SK-N-SH (cell line): ENCODE results near the gene DNAJC5. TPM values are rescaled to one million over a fixed set of nuclear protein-coding genes. Genes with fewer than 3 reads are reported as not detected.

Experiments
- CTCF ChIA-PET: fragments of 300-600, 350-600 bp; formaldehyde crosslinking; extraction: SDS; loops from one replicate; lab custom pipeline; 2021; lab: Yijun Ruan, JAX
- POLR2A ChIA-PET: fragments of 350-600 bp; sonication (Branson Sonifier 250); formaldehyde crosslinking; extraction: SDS; loops from one replicate; lab custom pipeline; 2020; ENCODE audit warnings: antibody characterized with exemption, inconsistent platforms; lab: Yijun Ruan, JAX
- DNase-seq: peaks from one replicate; pipeline ENCODE4 v3.0.0; 2012
- H2AFZ ChIP-seq: fragments of 200-600 bp; sonication (generic); 2 replicates; pipeline ENCODE4 v1.8.1; 2016; ENCODE audit warnings: antibody characterized with exemption, mild to moderate bottlenecking, low read depth
- H3F3A ChIP-seq: fragments of 200-600 bp; sonication (generic); replicated peaks from 2 replicates; pipeline ENCODE3; 2016; ENCODE audit warnings: antibody characterized with exemption, mild to moderate bottlenecking; ENCODE audit not compliant: insufficient read depth
- H3K27ac ChIP-seq, 2 experiments: fragments of 200-500 bp in 1 of 2; fragments of 200-600 bp in 1 of 2; sonication (Bioruptor generic) in 1 of 2; sonication (generic), shearing (Covaris generic) in 1 of 2; 2 replicates each; pipeline versions ENCODE4 v1.5.1 to v1.6.1; 2014 to 2016; ENCODE audit warnings: low read depth in 2 of 2, inconsistent platforms in 1 of 2, low read length in 1 of 2, mild to moderate bottlenecking in 1 of 2, mixed read lengths in 1 of 2
- H3K27me3 ChIP-seq: fragments of 200-600 bp; sonication (generic), shearing (Covaris generic); 2 replicates; pipeline ENCODE4 v1.6.1; 2016; ENCODE audit warnings: mixed run types; ENCODE audit not compliant: insufficient read depth
- H3K36me3 ChIP-seq, 2 experiments: fragments of 200-500 bp in 1 of 2; fragments of 200-600 bp in 1 of 2; sonication (Bioruptor generic) in 1 of 2; sonication (generic) in 1 of 2; replicated peaks in 1 of 2; 2 replicates each; pipeline versions ENCODE3 to v1.5.1; 2014 to 2016; ENCODE audit warnings: low read length in 1 of 2, mild to moderate bottlenecking in 1 of 2; ENCODE audit not compliant: insufficient read depth in 2 of 2, control insufficient read depth in 1 of 2
- H3K4me1 ChIP-seq, 2 experiments: fragments of 200-500 bp in 1 of 2; fragments of 200-600 bp in 1 of 2; sonication (Bioruptor generic) in 1 of 2; sonication (generic), shearing (Covaris generic) in 1 of 2; 2 replicates each; pipeline versions ENCODE4 v1.5.1 to v1.6.1; 2014 to 2016; ENCODE audit warnings: low read depth in 1 of 2, low read length in 1 of 2, mixed run types in 1 of 2; ENCODE audit not compliant: insufficient read depth in 2 of 2, control insufficient read depth in 1 of 2
- H3K4me2 ChIP-seq: fragments of 200-600 bp; sonication (generic), shearing (Covaris generic); 2 replicates; pipeline ENCODE4 v1.6.1; 2017; ENCODE audit warnings: mixed run types
- H3K4me3 ChIP-seq, 2 experiments: fragments of 200-500 bp in 1 of 2; fragments of 200-600 bp in 1 of 2; sonication (Bioruptor generic) in 1 of 2; sonication (generic), shearing (Covaris generic) in 1 of 2; 2 replicates each; pipeline versions ENCODE4 v1.5.1 to v1.8.1; 2014 to 2016; ENCODE audit warnings: low read depth in 2 of 2, inconsistent platforms in 1 of 2, low read length in 1 of 2, mild to moderate bottlenecking in 1 of 2, mixed read lengths in 1 of 2, moderate library complexity in 1 of 2
- H3K79me2 ChIP-seq: fragments of 200-600 bp; sonication (generic); 2 replicates; pipeline ENCODE4 v1.8.1; 2017; ENCODE audit warnings: mild to moderate bottlenecking; ENCODE audit not compliant: insufficient read depth
- H3K9ac ChIP-seq: fragments of 200-600 bp; sonication (generic); 2 replicates; pipeline ENCODE4 v1.6.1; 2017; ENCODE audit warnings: mixed run types
- H3K9me2 ChIP-seq: fragments of 200-600 bp; sonication (generic); 2 replicates; pipeline ENCODE4 v1.6.1; 2017; ENCODE audit warnings: mixed run types
- H3K9me3 ChIP-seq: fragments of 200-600 bp; sonication (generic); 2 replicates; pipeline ENCODE4 v1.6.1; 2017; ENCODE audit warnings: mixed run types, mild to moderate bottlenecking, moderate library complexity
- H4K20me1 ChIP-seq: fragments of 200-600 bp; sonication (generic); 2 replicates; pipeline ENCODE4 v1.6.1; 2017; ENCODE audit warnings: mild to moderate bottlenecking, mixed run types; ENCODE audit not compliant: insufficient read depth
- CHD2 ChIP-seq: fragments of 150-350 bp; IDR thresholded peaks from 2 replicates; pipeline ENCODE4 v1.6.1; 2018; ENCODE audit warnings: low read length; ENCODE audit not compliant: partially characterized antibody
- EP300 ChIP-seq, 2 experiments: IDR thresholded peaks; 2 replicates each; pipeline versions ENCODE4 v1.4.0 to v1.6.1; 2012; ENCODE audit warnings: borderline replicate concordance in 1 of 2, low read depth in 1 of 2, low read length in 1 of 2
- FOXM1 ChIP-seq: IDR thresholded peaks from 2 replicates; pipeline ENCODE4 v1.4.0; 2012; ENCODE audit warnings: low read depth, mild to moderate bottlenecking
- GABPA ChIP-seq: IDR thresholded peaks from 2 replicates; pipeline ENCODE4 v1.4.0; 2012; ENCODE audit warnings: low read depth, mild to moderate bottlenecking
- GATA2 ChIP-seq: sonication (generic); formaldehyde crosslinking; IDR thresholded peaks from 2 replicates; pipeline ENCODE4 v1.5.0; 2020; ENCODE audit warnings: mild to moderate bottlenecking, missing genetic modification reagents
- MEF2A ChIP-seq: IDR thresholded peaks from 2 replicates; pipeline ENCODE4 v1.4.0; 2012; ENCODE audit warnings: low read depth, borderline replicate concordance
- NFIC ChIP-seq: IDR thresholded peaks from 2 replicates; pipeline ENCODE4 v1.4.0; 2012; ENCODE audit warnings: borderline replicate concordance
- NRF1 ChIP-seq: IDR thresholded peaks from 2 replicates; pipeline ENCODE4 v1.6.1; 2012; ENCODE audit warnings: low read depth, mild to moderate bottlenecking, low read length
- RCOR1 ChIP-seq: fragments of 150-350 bp; IDR thresholded peaks from 2 replicates; pipeline ENCODE4 v1.6.1; 2017; ENCODE audit warnings: antibody characterized with exemption, low read length
- RXRA ChIP-seq: IDR thresholded peaks from 2 replicates; pipeline ENCODE4 v1.4.0; 2012; ENCODE audit warnings: low read depth, mild to moderate bottlenecking, borderline replicate concordance
- SIN3A ChIP-seq: IDR thresholded peaks from 2 replicates; pipeline ENCODE4 v1.6.1; 2012; ENCODE audit warnings: low read depth, mild to moderate bottlenecking, low read length, moderate library complexity, borderline replicate concordance
- TCF12 ChIP-seq: IDR thresholded peaks from 2 replicates; pipeline ENCODE4 v1.4.0; 2012
- WGBS: methylation state at CpG from one replicate; pipeline ENCODE4 v1.1.6; 2017; ENCODE audit warnings: low lambda C conversion rate; 5-methylcytosine and 5-hydroxymethylcytosine counted together
- polyA plus RNA-seq, 3 experiments: library from polyadenylated mRNA; depleted of rRNA; stranded (reverse); fragments of >200 nt; gene quantifications; 2 replicates each; pipeline ENCODE4 v1.2.3, GENCODE V29; 2012
- TF ChIP-seq, protein P1 (sequence below): IDR thresholded peaks from 2 replicates; pipeline ENCODE4 v1.4.0; 2012; ENCODE audit warnings: low read depth, borderline replicate concordance
- TF ChIP-seq, protein P2 (sequence below): IDR thresholded peaks from 2 replicates; pipeline ENCODE4 v1.6.1; 2012; ENCODE audit warnings: mild to moderate bottlenecking, low read depth, low read length, moderate library complexity
- TF ChIP-seq, protein P3 (sequence below): fragments of 200-600 bp; sonication (generic); IDR thresholded peaks from 2 replicates; pipeline ENCODE4 v1.6.1; 2017; ENCODE audit warnings: antibody characterized with exemption, mild to moderate bottlenecking, moderate library complexity
- TF ChIP-seq, protein P4 (sequence below): fragments of 150-350 bp; IDR thresholded peaks from 2 replicates; pipeline ENCODE4 v1.6.1; 2016; ENCODE audit warnings: mild to moderate bottlenecking, low read depth, low read length
- TF ChIP-seq, protein P5 (sequence below): fragments of 150-350 bp; IDR thresholded peaks from 2 replicates; pipeline ENCODE4 v1.6.1; 2017; ENCODE audit warnings: antibody characterized with exemption, low read length, low read depth, borderline replicate concordance

DNAJC5 gene
- polyA plus RNA-seq, 1 of the 3 experiments (the other 2 are of a cell fraction): 24.2 TPM

DNA sequence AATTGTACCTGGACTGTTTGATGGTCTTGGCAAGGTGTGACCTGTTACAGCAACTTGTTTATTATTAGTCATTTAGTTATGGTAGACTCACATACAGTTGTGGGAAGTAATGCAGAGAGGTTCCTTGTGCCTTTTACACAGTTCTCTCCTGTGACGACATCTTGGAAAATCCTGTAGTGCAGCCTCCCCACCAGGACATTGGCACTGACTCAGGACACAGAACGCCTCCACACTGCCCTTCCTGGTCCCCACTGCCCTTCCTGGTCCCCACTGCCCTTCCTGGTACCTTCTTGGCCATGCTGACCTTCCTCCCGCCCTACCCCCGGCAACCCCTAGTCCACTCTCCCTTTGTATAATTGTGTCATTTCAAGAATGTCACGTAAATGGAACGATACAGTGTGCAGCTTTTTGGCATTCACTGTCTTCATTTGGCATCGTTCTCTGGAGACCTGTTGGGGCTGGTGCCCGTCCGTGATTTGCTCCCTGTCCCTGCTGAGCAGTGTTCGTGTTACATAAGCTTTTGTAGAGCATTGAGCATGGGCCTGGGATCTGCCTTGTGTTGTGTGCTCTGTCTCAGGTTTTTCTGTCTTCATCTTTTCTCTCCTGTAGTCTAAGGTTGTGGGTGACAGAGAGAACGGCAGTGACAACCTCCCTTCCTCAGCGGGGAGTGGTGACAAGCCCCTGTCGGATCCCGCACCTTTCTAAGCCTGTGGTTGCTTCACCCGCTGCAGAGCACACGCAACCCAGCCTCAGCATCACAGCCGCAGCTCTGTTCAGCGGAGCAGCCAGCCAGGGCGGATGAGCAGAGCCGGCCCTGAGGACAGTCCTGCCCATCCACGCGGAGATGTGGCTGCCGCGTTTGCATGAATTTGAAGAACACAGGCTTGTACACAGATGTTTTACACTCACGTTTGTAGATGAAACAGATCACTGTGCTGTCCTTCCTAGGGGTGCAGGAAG is 5.4 kb upstream of the DNAJC5 start:
- TF ChIP-seq, protein P1, sequence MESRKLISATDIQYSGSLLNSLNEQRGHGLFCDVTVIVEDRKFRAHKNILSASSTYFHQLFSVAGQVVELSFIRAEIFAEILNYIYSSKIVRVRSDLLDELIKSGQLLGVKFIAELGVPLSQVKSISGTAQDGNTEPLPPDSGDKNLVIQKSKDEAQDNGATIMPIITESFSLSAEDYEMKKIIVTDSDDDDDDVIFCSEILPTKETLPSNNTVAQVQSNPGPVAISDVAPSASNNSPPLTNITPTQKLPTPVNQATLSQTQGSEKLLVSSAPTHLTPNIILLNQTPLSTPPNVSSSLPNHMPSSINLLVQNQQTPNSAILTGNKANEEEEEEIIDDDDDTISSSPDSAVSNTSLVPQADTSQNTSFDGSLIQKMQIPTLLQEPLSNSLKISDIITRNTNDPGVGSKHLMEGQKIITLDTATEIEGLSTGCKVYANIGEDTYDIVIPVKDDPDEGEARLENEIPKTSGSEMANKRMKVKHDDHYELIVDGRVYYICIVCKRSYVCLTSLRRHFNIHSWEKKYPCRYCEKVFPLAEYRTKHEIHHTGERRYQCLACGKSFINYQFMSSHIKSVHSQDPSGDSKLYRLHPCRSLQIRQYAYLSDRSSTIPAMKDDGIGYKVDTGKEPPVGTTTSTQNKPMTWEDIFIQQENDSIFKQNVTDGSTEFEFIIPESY: no peak
- TF ChIP-seq, protein P2, sequence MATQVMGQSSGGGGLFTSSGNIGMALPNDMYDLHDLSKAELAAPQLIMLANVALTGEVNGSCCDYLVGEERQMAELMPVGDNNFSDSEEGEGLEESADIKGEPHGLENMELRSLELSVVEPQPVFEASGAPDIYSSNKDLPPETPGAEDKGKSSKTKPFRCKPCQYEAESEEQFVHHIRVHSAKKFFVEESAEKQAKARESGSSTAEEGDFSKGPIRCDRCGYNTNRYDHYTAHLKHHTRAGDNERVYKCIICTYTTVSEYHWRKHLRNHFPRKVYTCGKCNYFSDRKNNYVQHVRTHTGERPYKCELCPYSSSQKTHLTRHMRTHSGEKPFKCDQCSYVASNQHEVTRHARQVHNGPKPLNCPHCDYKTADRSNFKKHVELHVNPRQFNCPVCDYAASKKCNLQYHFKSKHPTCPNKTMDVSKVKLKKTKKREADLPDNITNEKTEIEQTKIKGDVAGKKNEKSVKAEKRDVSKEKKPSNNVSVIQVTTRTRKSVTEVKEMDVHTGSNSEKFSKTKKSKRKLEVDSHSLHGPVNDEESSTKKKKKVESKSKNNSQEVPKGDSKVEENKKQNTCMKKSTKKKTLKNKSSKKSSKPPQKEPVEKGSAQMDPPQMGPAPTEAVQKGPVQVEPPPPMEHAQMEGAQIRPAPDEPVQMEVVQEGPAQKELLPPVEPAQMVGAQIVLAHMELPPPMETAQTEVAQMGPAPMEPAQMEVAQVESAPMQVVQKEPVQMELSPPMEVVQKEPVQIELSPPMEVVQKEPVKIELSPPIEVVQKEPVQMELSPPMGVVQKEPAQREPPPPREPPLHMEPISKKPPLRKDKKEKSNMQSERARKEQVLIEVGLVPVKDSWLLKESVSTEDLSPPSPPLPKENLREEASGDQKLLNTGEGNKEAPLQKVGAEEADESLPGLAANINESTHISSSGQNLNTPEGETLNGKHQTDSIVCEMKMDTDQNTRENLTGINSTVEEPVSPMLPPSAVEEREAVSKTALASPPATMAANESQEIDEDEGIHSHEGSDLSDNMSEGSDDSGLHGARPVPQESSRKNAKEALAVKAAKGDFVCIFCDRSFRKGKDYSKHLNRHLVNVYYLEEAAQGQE: no peak
- TF ChIP-seq NFIC (no peak), TCF12 (no peak), SIN3A (no peak), RXRA (no peak), FOXM1 (no peak), NRF1 (no peak), RCOR1 (no peak), MEF2A (no peak), CHD2 (no peak), GABPA (no peak), GATA2 (CRISPR knock-in tag) (no peak), EP300 (IDR thresholded peaks at IDR 0.05; ENCODE audit: borderline replicate concordance in 1 of 2, low read depth in 1 of 2, low read length in 1 of 2) (no peak)
- TF ChIP-seq, protein P3, sequence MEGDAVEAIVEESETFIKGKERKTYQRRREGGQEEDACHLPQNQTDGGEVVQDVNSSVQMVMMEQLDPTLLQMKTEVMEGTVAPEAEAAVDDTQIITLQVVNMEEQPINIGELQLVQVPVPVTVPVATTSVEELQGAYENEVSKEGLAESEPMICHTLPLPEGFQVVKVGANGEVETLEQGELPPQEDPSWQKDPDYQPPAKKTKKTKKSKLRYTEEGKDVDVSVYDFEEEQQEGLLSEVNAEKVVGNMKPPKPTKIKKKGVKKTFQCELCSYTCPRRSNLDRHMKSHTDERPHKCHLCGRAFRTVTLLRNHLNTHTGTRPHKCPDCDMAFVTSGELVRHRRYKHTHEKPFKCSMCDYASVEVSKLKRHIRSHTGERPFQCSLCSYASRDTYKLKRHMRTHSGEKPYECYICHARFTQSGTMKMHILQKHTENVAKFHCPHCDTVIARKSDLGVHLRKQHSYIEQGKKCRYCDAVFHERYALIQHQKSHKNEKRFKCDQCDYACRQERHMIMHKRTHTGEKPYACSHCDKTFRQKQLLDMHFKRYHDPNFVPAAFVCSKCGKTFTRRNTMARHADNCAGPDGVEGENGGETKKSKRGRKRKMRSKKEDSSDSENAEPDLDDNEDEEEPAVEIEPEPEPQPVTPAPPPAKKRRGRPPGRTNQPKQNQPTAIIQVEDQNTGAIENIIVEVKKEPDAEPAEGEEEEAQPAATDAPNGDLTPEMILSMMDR: no peak
- TF ChIP-seq, protein P4, sequence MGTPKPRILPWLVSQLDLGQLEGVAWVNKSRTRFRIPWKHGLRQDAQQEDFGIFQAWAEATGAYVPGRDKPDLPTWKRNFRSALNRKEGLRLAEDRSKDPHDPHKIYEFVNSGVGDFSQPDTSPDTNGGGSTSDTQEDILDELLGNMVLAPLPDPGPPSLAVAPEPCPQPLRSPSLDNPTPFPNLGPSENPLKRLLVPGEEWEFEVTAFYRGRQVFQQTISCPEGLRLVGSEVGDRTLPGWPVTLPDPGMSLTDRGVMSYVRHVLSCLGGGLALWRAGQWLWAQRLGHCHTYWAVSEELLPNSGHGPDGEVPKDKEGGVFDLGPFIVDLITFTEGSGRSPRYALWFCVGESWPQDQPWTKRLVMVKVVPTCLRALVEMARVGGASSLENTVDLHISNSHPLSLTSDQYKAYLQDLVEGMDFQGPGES: no peak
- TF ChIP-seq, protein P5, sequence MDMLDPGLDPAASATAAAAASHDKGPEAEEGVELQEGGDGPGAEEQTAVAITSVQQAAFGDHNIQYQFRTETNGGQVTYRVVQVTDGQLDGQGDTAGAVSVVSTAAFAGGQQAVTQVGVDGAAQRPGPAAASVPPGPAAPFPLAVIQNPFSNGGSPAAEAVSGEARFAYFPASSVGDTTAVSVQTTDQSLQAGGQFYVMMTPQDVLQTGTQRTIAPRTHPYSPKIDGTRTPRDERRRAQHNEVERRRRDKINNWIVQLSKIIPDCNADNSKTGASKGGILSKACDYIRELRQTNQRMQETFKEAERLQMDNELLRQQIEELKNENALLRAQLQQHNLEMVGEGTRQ: no peak
- Histone ChIP-seq H3K27ac (no peak overlapping the region), H3K9me2 (no peaks in the 10 kb centered on the region), H3K4me2 (no peak overlapping the region), H2AFZ (no peak overlapping the region), H3K27me3 (no peaks in the 10 kb centered on the region), H4K20me1 (peaks cover 21% of the 10 kb centered on the region), H3K79me2 (peaks cover 15% of the 10 kb centered on the region; the same call in 1 of the 2 replicates), H3K36me3 (peaks cover 6 to 57% of the 10 kb centered on the region in 2 experiments), H3K4me1 (peaks cover 0 to 8% of the 10 kb centered on the region in 2 experiments; a peak in 1 of 4 replicates), H3F3A (peaks cover 25% of the 10 kb centered on the region), H3K9me3 (no peaks in the 10 kb centered on the region), H3K9ac (no peak overlapping the region), H3K4me3 (no peak overlapping the region)
- CTCF ChIA-PET: no interaction called here
- no peak for DNase-seq
- 94% methylated on average over 25 of the region's 25 CpGs for WGBS
- POLR2A ChIA-PET: no interaction called here
